A549 (cell line): Measurements from ENCODE around the gene TCERG1L.

Experiments used
- EP300 ChIP-seq, 2 experiments: fragments of >200 bp; sonication (Bioruptor Twin); formaldehyde crosslinking; IDR thresholded peaks; 2 replicates in 1 of 2; 3 replicates in 1 of 2; pipeline ENCODE4 v1.6.1; 2016 to 2017
- JUN ChIP-seq, 2 experiments: fragments of >200 bp; sonication (Bioruptor Twin); formaldehyde crosslinking; IDR thresholded peaks; 2 replicates in 1 of 2; 3 replicates in 1 of 2; pipeline ENCODE4 v1.6.1; 2016 to 2017
- ZSCAN20 ChIP-seq: fragments of 250-450 bp; sonication (Bioruptor Pico); IDR thresholded peaks from 2 replicates; pipeline ENCODE4 v1.8.0; 2022; ENCODE audit warnings: mild to moderate bottlenecking, moderate library complexity

DNA sequence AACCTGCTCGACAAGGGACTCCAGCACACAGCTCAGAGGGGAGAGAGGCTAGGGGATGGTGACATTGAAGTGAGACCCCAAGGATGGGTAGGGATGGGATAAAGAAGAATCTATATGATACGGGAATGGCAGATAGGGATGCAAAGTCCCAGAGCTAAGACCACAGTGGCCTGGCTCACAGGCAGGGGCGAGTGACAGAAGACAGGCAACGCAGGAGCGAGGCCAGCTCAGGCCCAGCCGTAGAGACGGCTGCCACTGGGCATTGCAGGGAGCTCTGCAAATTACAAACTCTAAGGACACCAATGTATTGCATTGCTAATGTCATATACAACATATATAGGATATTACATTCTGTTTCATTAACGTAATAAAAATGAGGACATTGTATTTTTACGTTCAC, 131.4 kb downstream of the TCERG1L start:
- TF ChIP-seq ZSCAN20 (CRISPR knock-in tag) (no peak), JUN (IDR thresholded peaks at IDR 0.05) (no peak), EP300 (IDR thresholded peaks at IDR 0.05) (no peak)
